HL-60 (cell line): Measurements from ENCODE around the gene PPWD1.

Experiments used
- GABPA ChIP-seq: IDR thresholded peaks from 2 replicates; pipeline ENCODE4 v1.6.1; 2012; ENCODE audit warnings: low read depth
- TF ChIP-seq, protein P1 (sequence below): IDR thresholded peaks from one replicate; pipeline ENCODE4 v1.5.1; 2011; ENCODE audit warnings: low read length, control low read depth, inconsistent platforms; ENCODE audit not compliant: insufficient read depth
- TF ChIP-seq, protein P2 (sequence below): IDR thresholded peaks from 2 replicates; pipeline ENCODE4 v1.6.1; 2012; ENCODE audit warnings: low read depth; ENCODE audit not compliant: insufficient replicate concordance

DNA sequence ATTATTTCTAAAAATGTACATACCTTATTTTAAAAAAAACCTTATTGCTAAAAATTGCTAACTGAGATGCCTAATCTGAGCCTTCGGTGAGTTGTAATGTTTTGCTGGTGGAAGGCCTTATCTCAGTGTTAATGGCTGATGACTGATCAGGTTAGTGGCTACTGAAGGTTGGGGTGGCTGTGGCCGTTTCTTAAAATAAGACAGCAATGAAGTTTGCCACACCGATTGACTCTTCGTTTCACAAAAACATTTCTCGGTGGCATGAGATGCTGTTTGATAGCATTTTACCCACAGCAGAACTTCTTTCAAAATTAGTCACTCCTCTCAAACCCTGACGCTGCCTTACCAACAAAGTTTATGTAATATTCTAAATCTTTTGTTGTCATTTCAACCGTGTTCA, 14.8 kb upstream of the PPWD1 start:
- TF ChIP-seq, protein P1, sequence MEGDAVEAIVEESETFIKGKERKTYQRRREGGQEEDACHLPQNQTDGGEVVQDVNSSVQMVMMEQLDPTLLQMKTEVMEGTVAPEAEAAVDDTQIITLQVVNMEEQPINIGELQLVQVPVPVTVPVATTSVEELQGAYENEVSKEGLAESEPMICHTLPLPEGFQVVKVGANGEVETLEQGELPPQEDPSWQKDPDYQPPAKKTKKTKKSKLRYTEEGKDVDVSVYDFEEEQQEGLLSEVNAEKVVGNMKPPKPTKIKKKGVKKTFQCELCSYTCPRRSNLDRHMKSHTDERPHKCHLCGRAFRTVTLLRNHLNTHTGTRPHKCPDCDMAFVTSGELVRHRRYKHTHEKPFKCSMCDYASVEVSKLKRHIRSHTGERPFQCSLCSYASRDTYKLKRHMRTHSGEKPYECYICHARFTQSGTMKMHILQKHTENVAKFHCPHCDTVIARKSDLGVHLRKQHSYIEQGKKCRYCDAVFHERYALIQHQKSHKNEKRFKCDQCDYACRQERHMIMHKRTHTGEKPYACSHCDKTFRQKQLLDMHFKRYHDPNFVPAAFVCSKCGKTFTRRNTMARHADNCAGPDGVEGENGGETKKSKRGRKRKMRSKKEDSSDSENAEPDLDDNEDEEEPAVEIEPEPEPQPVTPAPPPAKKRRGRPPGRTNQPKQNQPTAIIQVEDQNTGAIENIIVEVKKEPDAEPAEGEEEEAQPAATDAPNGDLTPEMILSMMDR = no peak
- TF ChIP-seq GABPA = no peak
- TF ChIP-seq, protein P2, sequence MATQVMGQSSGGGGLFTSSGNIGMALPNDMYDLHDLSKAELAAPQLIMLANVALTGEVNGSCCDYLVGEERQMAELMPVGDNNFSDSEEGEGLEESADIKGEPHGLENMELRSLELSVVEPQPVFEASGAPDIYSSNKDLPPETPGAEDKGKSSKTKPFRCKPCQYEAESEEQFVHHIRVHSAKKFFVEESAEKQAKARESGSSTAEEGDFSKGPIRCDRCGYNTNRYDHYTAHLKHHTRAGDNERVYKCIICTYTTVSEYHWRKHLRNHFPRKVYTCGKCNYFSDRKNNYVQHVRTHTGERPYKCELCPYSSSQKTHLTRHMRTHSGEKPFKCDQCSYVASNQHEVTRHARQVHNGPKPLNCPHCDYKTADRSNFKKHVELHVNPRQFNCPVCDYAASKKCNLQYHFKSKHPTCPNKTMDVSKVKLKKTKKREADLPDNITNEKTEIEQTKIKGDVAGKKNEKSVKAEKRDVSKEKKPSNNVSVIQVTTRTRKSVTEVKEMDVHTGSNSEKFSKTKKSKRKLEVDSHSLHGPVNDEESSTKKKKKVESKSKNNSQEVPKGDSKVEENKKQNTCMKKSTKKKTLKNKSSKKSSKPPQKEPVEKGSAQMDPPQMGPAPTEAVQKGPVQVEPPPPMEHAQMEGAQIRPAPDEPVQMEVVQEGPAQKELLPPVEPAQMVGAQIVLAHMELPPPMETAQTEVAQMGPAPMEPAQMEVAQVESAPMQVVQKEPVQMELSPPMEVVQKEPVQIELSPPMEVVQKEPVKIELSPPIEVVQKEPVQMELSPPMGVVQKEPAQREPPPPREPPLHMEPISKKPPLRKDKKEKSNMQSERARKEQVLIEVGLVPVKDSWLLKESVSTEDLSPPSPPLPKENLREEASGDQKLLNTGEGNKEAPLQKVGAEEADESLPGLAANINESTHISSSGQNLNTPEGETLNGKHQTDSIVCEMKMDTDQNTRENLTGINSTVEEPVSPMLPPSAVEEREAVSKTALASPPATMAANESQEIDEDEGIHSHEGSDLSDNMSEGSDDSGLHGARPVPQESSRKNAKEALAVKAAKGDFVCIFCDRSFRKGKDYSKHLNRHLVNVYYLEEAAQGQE = no peak
